ENCODE results near the gene EVL. TPM values are rescaled to one million over a fixed set of nuclear protein-coding genes. Genes with fewer than 3 reads are reported as not detected.

Gene EVL
- total RNA-seq, 2 experiments from 2014 or later, result 206 to 298 TPM

DNA sequence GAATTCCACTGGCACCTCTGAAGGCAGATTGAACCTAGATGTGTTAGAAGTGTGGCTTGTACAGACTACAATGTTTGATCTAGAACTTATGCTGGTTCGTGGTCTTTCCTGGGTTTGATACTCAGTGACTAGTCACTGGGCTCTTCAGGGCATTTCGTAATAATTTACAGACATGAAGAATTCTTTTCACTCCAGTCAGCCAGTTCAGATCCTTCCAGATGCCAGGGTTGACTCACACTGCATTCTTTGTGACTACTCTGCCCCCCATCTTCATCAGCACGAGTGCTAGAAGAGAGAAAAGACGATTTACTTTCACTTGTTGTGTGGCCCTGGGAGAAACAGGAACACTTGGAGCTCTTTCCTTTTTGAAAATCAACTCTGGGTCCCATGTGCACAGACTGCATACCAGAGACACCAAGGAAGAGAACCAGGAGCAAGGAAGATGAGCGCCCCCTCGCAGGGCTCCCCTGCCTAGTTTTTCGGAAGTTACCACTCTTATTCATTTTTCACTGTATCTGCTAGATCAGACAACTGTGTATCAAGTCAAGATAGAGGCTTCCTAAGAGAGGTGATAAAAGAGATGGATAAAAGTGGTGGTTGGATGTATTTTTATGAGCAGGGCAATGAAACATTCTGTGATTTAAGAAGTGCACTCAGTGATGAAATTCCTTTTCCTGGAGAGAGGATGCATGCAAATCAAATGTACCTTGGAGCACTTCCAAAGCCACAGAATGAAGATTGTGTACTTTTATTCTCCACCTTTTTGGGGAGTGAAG lies 33.5 kb upstream of the EVL start:
- Histone ChIP-seq H3K9me2 (ENCODE audit: insufficient read depth, low read length) (no peaks in the 10 kb centered on the region), H2AFZ (ENCODE audit: low read length) (no peak overlapping the region), H3K9me3 (ENCODE audit: low read length) (no peaks in the 10 kb centered on the region), H3K4me3 (ENCODE audit: low read depth, low read length, poor library complexity, severe bottlenecking) (no peak overlapping the region), H3K4me2 (ENCODE audit: low read length) (no peak overlapping the region), H3K36me3 (ENCODE audit: insufficient read depth, low read length) (no peaks in the 10 kb centered on the region), H3K27ac (ENCODE audit: low read depth, low read length, poor library complexity, severe bottlenecking) (no peak overlapping the region), H3K79me2 (ENCODE audit: insufficient read depth, low read depth, low read length) (no peaks in the 10 kb centered on the region), H4K20me1 (ENCODE audit: insufficient read depth, low read length) (no peaks in the 10 kb centered on the region; the same call in 1 of the 2 replicates), H3K4me1 (ENCODE audit: insufficient read depth, low read length, poor library complexity, severe bottlenecking) (no peaks in the 10 kb centered on the region)
- TF ChIP-seq, protein P1, sequence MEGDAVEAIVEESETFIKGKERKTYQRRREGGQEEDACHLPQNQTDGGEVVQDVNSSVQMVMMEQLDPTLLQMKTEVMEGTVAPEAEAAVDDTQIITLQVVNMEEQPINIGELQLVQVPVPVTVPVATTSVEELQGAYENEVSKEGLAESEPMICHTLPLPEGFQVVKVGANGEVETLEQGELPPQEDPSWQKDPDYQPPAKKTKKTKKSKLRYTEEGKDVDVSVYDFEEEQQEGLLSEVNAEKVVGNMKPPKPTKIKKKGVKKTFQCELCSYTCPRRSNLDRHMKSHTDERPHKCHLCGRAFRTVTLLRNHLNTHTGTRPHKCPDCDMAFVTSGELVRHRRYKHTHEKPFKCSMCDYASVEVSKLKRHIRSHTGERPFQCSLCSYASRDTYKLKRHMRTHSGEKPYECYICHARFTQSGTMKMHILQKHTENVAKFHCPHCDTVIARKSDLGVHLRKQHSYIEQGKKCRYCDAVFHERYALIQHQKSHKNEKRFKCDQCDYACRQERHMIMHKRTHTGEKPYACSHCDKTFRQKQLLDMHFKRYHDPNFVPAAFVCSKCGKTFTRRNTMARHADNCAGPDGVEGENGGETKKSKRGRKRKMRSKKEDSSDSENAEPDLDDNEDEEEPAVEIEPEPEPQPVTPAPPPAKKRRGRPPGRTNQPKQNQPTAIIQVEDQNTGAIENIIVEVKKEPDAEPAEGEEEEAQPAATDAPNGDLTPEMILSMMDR (conservative IDR thresholded peaks at IDR 0.05; ENCODE audit: low read length), result no peak
- TF ChIP-seq EZH2phosphoT487 (IDR thresholded peaks at IDR 0.05; ENCODE audit: borderline replicate concordance, low read depth, low read length), result no peak
- intact Hi-C loops (cut with micrococcal nuclease; ENCODE audit: unreplicated experiment), result no loop called here
- ChIA-PET CTCF (ENCODE audit: unreplicated experiment) (no interaction called here), POLR2A (no interaction called here)
- no peak for DNase-seq (ENCODE audit: low spot score)
- BruUV-seq (replicated peaks), result no TSS peak

GRCh38 chr14:100032738-100033137 lies 32.5 kb upstream of the EVL start:
- Histone ChIP-seq H3K4me3 (ENCODE audit: low read depth, low read length, poor library complexity, severe bottlenecking) (no peak overlapping the region), H3K9me3 (ENCODE audit: low read length) (no peaks in the 10 kb centered on the region), H3K9me2 (ENCODE audit: insufficient read depth, low read length) (no peaks in the 10 kb centered on the region), H4K20me1 (ENCODE audit: insufficient read depth, low read length) (no peaks in the 10 kb centered on the region; the same call in 1 of the 2 replicates), H3K4me2 (ENCODE audit: low read length) (no peak overlapping the region), H3K79me2 (ENCODE audit: insufficient read depth, low read depth, low read length) (no peaks in the 10 kb centered on the region), H3K27ac (ENCODE audit: low read depth, low read length, poor library complexity, severe bottlenecking) (no peak overlapping the region), H3K4me1 (ENCODE audit: insufficient read depth, low read length, poor library complexity, severe bottlenecking) (no peaks in the 10 kb centered on the region), H3K36me3 (ENCODE audit: insufficient read depth, low read length) (no peaks in the 10 kb centered on the region), H2AFZ (ENCODE audit: low read length) (no peak overlapping the region)
- TF ChIP-seq, protein P1 (conservative IDR thresholded peaks at IDR 0.05; ENCODE audit: low read length), result no peak
- no peak for TF ChIP-seq EZH2phosphoT487 (IDR thresholded peaks at IDR 0.05; ENCODE audit: borderline replicate concordance, low read depth, low read length)
- ChIA-PET CTCF (ENCODE audit: unreplicated experiment) (no interaction called here), POLR2A (no interaction called here)
- intact Hi-C loops (cut with micrococcal nuclease; ENCODE audit: unreplicated experiment), result no loop called here
- BruUV-seq (replicated peaks), result no TSS peak
- DNase-seq (ENCODE audit: low spot score), result no peak
